Tibial nerve (tissue), 3 donors: Measurements from ENCODE around the gene RNF217.

Experiments used
- CTCF ChIP-seq, 5 experiments: fragments of 200-600 bp in 3 of 5; fragments of 450-650 bp in 2 of 5; sonication (generic) in 3 of 5; IDR thresholded peaks; one replicate each; pipeline ENCODE4 v1.5.1; 2016 to 2019; ENCODE audit warnings: antibody characterized with exemption in 5 of 5, mild to moderate bottlenecking in 3 of 5, moderate library complexity in 2 of 5
- POLR2A ChIP-seq, 2 donors: fragments of 450-650 bp; IDR thresholded peaks; one replicate each; pipeline ENCODE4 v1.6.1; 2017; ENCODE audit warnings: antibody characterized with exemption in 2 of 2, mild to moderate bottlenecking in 2 of 2, moderate library complexity in 2 of 2

- TF ChIP-seq CTCF (IDR thresholded peaks at IDR 0.05) (no peak), POLR2A (IDR thresholded peaks at IDR 0.05) (no peak)
These were observed 55.9 kb downstream of the RNF217 start for GRCh38 chr6:125018136-125018535.
